Neural cell (in vitro differentiated cells): ENCODE data around the gene SLC6A4. TPM values are rescaled to one million over a fixed set of nuclear protein-coding genes. Genes with fewer than 3 reads are reported as not detected.

Source experiments
- H2AFZ ChIP-seq: fragments of 200-600, 300-800 bp; sonication (generic), shearing (Covaris generic); 2 replicates; pipeline ENCODE4 v1.6.0; 2014; ENCODE audit warnings: low read depth, mild to moderate bottlenecking, antibody characterized with exemption, low read length, moderate library complexity
- H3F3A ChIP-seq: fragments of 200-600 bp; shearing (Covaris generic); 2 replicates; pipeline ENCODE4 v1.6.1; 2016; ENCODE audit warnings: mild to moderate bottlenecking, moderate library complexity, mixed read lengths, antibody characterized with exemption, low read length; ENCODE audit not compliant: insufficient read depth, poor library complexity, severe bottlenecking
- H3K27ac ChIP-seq: fragments of 200-600, 300-800 bp; sonication (generic), shearing (Covaris generic); 2 replicates; pipeline ENCODE4 v1.5.1; 2014; ENCODE audit warnings: mild to moderate bottlenecking, low read length, moderate library complexity
- H3K27me3 ChIP-seq: fragments of 300-800, 200-600 bp; sonication (generic), shearing (Covaris generic); 2 replicates; pipeline ENCODE4 v1.6.0; 2014; ENCODE audit warnings: mild to moderate bottlenecking, low read depth, low read length, moderate library complexity; ENCODE audit not compliant: insufficient read depth
- H3K36me3 ChIP-seq: fragments of 300-800, 200-600 bp; sonication (generic), shearing (Covaris generic); 2 replicates; pipeline ENCODE4 v1.5.1; 2014; ENCODE audit warnings: mild to moderate bottlenecking, antibody characterized with exemption, low read length, moderate library complexity; ENCODE audit not compliant: insufficient read depth
- H3K4me2 ChIP-seq: fragments of 300-800, 200-600 bp; sonication (generic), shearing (Covaris generic); 2 replicates; pipeline ENCODE4 v1.6.0; 2014; ENCODE audit warnings: mild to moderate bottlenecking, low read length
- H3K4me3 ChIP-seq: fragments of 300-800, 200-600 bp; sonication (generic), shearing (Covaris generic); 2 replicates; pipeline ENCODE4 v1.5.1; 2014; ENCODE audit warnings: mild to moderate bottlenecking, low read length, moderate library complexity
- H3K79me2 ChIP-seq: fragments of 200-600 bp; shearing (Covaris generic); replicated peaks from 2 replicates; pipeline ENCODE4 v1.6.0; 2014; ENCODE audit warnings: mild to moderate bottlenecking, low read length, moderate library complexity; ENCODE audit not compliant: insufficient read depth
- H3K9ac ChIP-seq: fragments of 300-800, 200-600 bp; sonication (generic), shearing (Covaris generic); 2 replicates; pipeline ENCODE4 v1.6.1; 2016; ENCODE audit warnings: mild to moderate bottlenecking, low read length, mixed read lengths
- H3K9me2 ChIP-seq: fragments of 200-600 bp; shearing (Covaris generic); 2 replicates; pipeline ENCODE4 v1.6.1; 2016; ENCODE audit warnings: mild to moderate bottlenecking, low read length, mixed read lengths; ENCODE audit not compliant: insufficient read depth
- H3K9me3 ChIP-seq: fragments of 200-600, 300-800 bp; sonication (generic), shearing (Covaris generic); 2 replicates; pipeline ENCODE4 v1.6.1; 2016; ENCODE audit warnings: mild to moderate bottlenecking, mixed run types, low read length, moderate library complexity, mixed read lengths
- H4K20me1 ChIP-seq: fragments of 200-600 bp; shearing (Covaris generic); 2 replicates; pipeline ENCODE4 v1.6.1; 2016; ENCODE audit warnings: mild to moderate bottlenecking, mixed run types; ENCODE audit not compliant: insufficient read depth
- CTCF ChIP-seq: fragments of 450-650 bp; IDR thresholded peaks from 2 replicates; pipeline ENCODE4 v1.5.1; 2014; ENCODE audit warnings: antibody characterized with exemption, mild to moderate bottlenecking, moderate library complexity; ENCODE audit not compliant: poor library complexity, severe bottlenecking
- EP300 ChIP-seq: fragments of 450-650 bp; conservative IDR thresholded peaks from 2 replicates; pipeline ENCODE4 v1.6.1; 2014; ENCODE audit warnings: antibody characterized with exemption, mild to moderate bottlenecking, moderate library complexity; ENCODE audit not compliant: poor library complexity, severe bottlenecking
- EZH2 ChIP-seq: fragments of 200-600, 300-800 bp; shearing (Covaris generic), sonication (generic); IDR thresholded peaks from 2 replicates; pipeline ENCODE4 v1.6.1; 2014; ENCODE audit warnings: antibody characterized with exemption, low read length, borderline replicate concordance, mild to moderate bottlenecking; ENCODE audit not compliant: insufficient read depth, poor library complexity, severe bottlenecking
- MXI1 ChIP-seq: fragments of 450-650 bp; conservative IDR thresholded peaks from 2 replicates; pipeline ENCODE4 v1.6.1; 2014; ENCODE audit warnings: antibody characterized with exemption, mild to moderate bottlenecking; ENCODE audit not compliant: poor library complexity, severe bottlenecking
- POLR2AphosphoS5 ChIP-seq: IDR thresholded peaks from 2 replicates; pipeline ENCODE4 v1.6.1; 2012
- RAD21 ChIP-seq: fragments of 450-650 bp; conservative IDR thresholded peaks from 2 replicates; pipeline ENCODE4 v1.6.1; 2014; ENCODE audit warnings: antibody characterized with exemption, mild to moderate bottlenecking, moderate library complexity
- REST ChIP-seq: IDR thresholded peaks from 2 replicates; pipeline ENCODE4 v1.6.1; 2012; ENCODE audit warnings: borderline replicate concordance
- SMC3 ChIP-seq: fragments of 450-650 bp; conservative IDR thresholded peaks from 2 replicates; pipeline ENCODE4 v1.6.1; 2014; ENCODE audit warnings: antibody characterized with exemption, mild to moderate bottlenecking, moderate library complexity; ENCODE audit not compliant: poor library complexity
- TAF1 ChIP-seq: IDR thresholded peaks from 2 replicates; pipeline ENCODE4 v1.6.1; 2012; ENCODE audit warnings: low read depth
- polyA plus RNA-seq: library from polyadenylated mRNA; depleted of rRNA; stranded (reverse); fragments of >200 nt; gene quantifications from 2 replicates; pipeline ENCODE4 v1.2.3, GENCODE V29; 2014

The SLC6A4 gene
- polyA plus RNA-seq, 1 donor from 2014 or later, result 1.1 TPM

GRCh38 chr17:30221346-30221745, 14.2 kb downstream of the SLC6A4 start:
- Histone ChIP-seq H3K79me2 (no peaks in the 10 kb centered on the region), H3K9ac (no peak overlapping the region), H3K27me3 (no peaks in the 10 kb centered on the region), H3K4me2 (no peak overlapping the region), H3K27ac (no peak overlapping the region), H4K20me1 (no peaks in the 10 kb centered on the region), H3K4me3 (no peak overlapping the region), H3K9me3 (no peaks in the 10 kb centered on the region), H3F3A (no peaks in the 10 kb centered on the region), H2AFZ (no peak overlapping the region), H3K36me3 (no peaks in the 10 kb centered on the region), H3K9me2 (no peaks in the 10 kb centered on the region)
- TF ChIP-seq RAD21 (no peak), EZH2 (no peak), MXI1 (no peak), REST (no peak), POLR2AphosphoS5 (no peak), SMC3 (no peak)

- TF ChIP-seq REST (no peak), EP300 (no peak), RAD21 (no peak), POLR2AphosphoS5 (no peak), MXI1 (no peak), EZH2 (no peak), CTCF (no peak), SMC3 (no peak), TAF1 (no peak)
- Histone ChIP-seq H4K20me1 (no peaks in the 10 kb centered on the region), H3K9me2 (no peaks in the 10 kb centered on the region)
These were observed 15.1 kb downstream of the SLC6A4 start for GRCh38 chr17:30220414-30220813.

More at GRCh38 chr17:30220414-30220813, 15.1 kb downstream of the SLC6A4 start:
- Histone ChIP-seq H3K4me3 (no peak overlapping the region), H3K27me3 (no peaks in the 10 kb centered on the region), H3K79me2 (no peaks in the 10 kb centered on the region), H3K9ac (no peak overlapping the region), H2AFZ (no peak overlapping the region), H3K36me3 (no peaks in the 10 kb centered on the region), H3K4me2 (no peak overlapping the region), H3F3A (no peaks in the 10 kb centered on the region), H3K27ac (no peak overlapping the region), H3K9me3 (no peaks in the 10 kb centered on the region)
